MM.1S (cell line): ENCODE data around the gene PDLIM5.

Experiments
- DNase-seq: peaks from one replicate; pipeline ENCODE4 v3.0.0-alpha.2; 2015
- H2AFZ ChIP-seq: fragments of 300-600 bp; sonication (generic); 2 replicates; pipeline ENCODE4 v1.6.0; 2016; ENCODE audit warnings: antibody characterized with exemption, low read length
- H3F3A ChIP-seq: fragments of 300-600 bp; sonication (generic); 2 replicates; pipeline ENCODE4 v1.6.1; 2016; ENCODE audit warnings: mild to moderate bottlenecking, antibody characterized with exemption, low read length, moderate library complexity, mixed read lengths; ENCODE audit not compliant: insufficient read depth
- H3K27ac ChIP-seq: fragments of 300-600 bp; sonication (generic); 2 replicates; pipeline ENCODE4 v1.5.1; 2016; ENCODE audit warnings: mild to moderate bottlenecking, low read length
- H3K27me3 ChIP-seq: fragments of 300-600 bp; sonication (generic); replicated peaks from 2 replicates; pipeline ENCODE4 v1.6.0; 2016; ENCODE audit warnings: low read length; ENCODE audit not compliant: insufficient read depth
- H3K36me3 ChIP-seq: fragments of 300-600 bp; sonication (generic); replicated peaks from 2 replicates; pipeline ENCODE4 v1.6.1; 2016; ENCODE audit warnings: mild to moderate bottlenecking, low read length, mixed read lengths; ENCODE audit not compliant: insufficient read depth
- H3K4me1 ChIP-seq: fragments of 300-600 bp; sonication (generic); 2 replicates; pipeline ENCODE4 v1.6.1; 2016; ENCODE audit warnings: low read length, mixed read lengths
- H3K4me2 ChIP-seq: fragments of 300-600 bp; sonication (generic); 2 replicates; pipeline ENCODE4 v1.6.0; 2016; ENCODE audit warnings: low read depth, low read length
- H3K4me3 ChIP-seq: fragments of 300-600 bp; sonication (generic); 2 replicates; pipeline ENCODE4 v1.5.1; 2016; ENCODE audit warnings: low read length, mixed read lengths
- H3K79me2 ChIP-seq: fragments of 300-600 bp; sonication (generic); 2 replicates; pipeline ENCODE4 v1.6.1; 2016; ENCODE audit warnings: mixed run types, low read length, mixed read lengths
- H3K9ac ChIP-seq: fragments of 300-600 bp; sonication (generic); 2 replicates; pipeline ENCODE4 v1.6.1; 2016; ENCODE audit warnings: low read length, mixed read lengths
- H3K9me2 ChIP-seq: fragments of 300-600 bp; sonication (generic); replicated peaks from 2 replicates; pipeline ENCODE4 v1.6.1; 2016; ENCODE audit warnings: mild to moderate bottlenecking, low read length, mixed read lengths; ENCODE audit not compliant: insufficient read depth
- H3K9me3 ChIP-seq: fragments of 300-600 bp; sonication (generic); replicated peaks from 2 replicates; pipeline ENCODE4 v1.6.1; 2016; ENCODE audit warnings: mild to moderate bottlenecking, low read length, mixed read lengths; ENCODE audit not compliant: insufficient read depth
- H4K20me1 ChIP-seq: fragments of 300-600 bp; sonication (generic); 2 replicates; pipeline ENCODE4 v1.6.1; 2016; ENCODE audit warnings: mild to moderate bottlenecking, low read length, moderate library complexity, mixed read lengths; ENCODE audit not compliant: insufficient read depth
- CTCF ChIP-seq: fragments of 300-600 bp; sonication (generic); IDR thresholded peaks from 2 replicates; pipeline ENCODE4 v1.5.1; 2016; ENCODE audit warnings: antibody characterized with exemption, low read length, mixed read lengths
- EZH2 ChIP-seq: fragments of 300-600 bp; sonication (generic); optimal IDR thresholded peaks from 2 replicates; pipeline ENCODE3; 2017; ENCODE audit warnings: low read depth, mild to moderate bottlenecking, antibody characterized with exemption, low read length, mixed read lengths
- EZH2phosphoT487 ChIP-seq: fragments of 300-600 bp; sonication (generic); IDR thresholded peaks from 2 replicates; pipeline ENCODE4 v1.6.1; 2018; ENCODE audit warnings: antibody characterized with exemption, low read length

Gene PDLIM5

GRCh38 chr4:94533405-94534223, 81.9 kb downstream of the PDLIM5 start:
- H3F3A ChIP-seq = no peaks in the 10 kb centered on the region
- H2AFZ ChIP-seq = no peak overlapping the region
- H3K27me3 ChIP-seq = no peaks in the 10 kb centered on the region
- H3K9me2 ChIP-seq = no peaks in the 10 kb centered on the region
- H3K4me3 ChIP-seq = no peak overlapping the region
- H3K27ac ChIP-seq = no peak overlapping the region
- no peaks in the 10 kb centered on the region for H4K20me1 ChIP-seq
- TF ChIP-seq EZH2phosphoT487 (no peak), EZH2 (no peak), CTCF (no peak)
- H3K9ac ChIP-seq = no peak overlapping the region
- no peaks in the 10 kb centered on the region for H3K36me3 ChIP-seq
- DNase-seq = no peak
- peaks cover 11% of the 10 kb centered on the region; the same call in 1 of the 2 replicates for H3K4me1 ChIP-seq
- H3K79me2 ChIP-seq = no peaks in the 10 kb centered on the region
- H3K9me3 ChIP-seq = no peaks in the 10 kb centered on the region
- no peak overlapping the region for H3K4me2 ChIP-seq

- Histone ChIP-seq H3K4me3 (no peak overlapping the region), H3K9ac (no peak overlapping the region), H3K9me2 (no peaks in the 10 kb centered on the region), H3K27ac (no peak overlapping the region), H3K4me2 (no peak overlapping the region), H3K9me3 (no peaks in the 10 kb centered on the region), H3K27me3 (no peaks in the 10 kb centered on the region), H2AFZ (no peak overlapping the region), H3K4me1 (peaks cover 11% of the 10 kb centered on the region; the same call in 1 of the 2 replicates), H3F3A (no peaks in the 10 kb centered on the region), H4K20me1 (no peaks in the 10 kb centered on the region), H3K79me2 (no peaks in the 10 kb centered on the region), H3K36me3 (no peaks in the 10 kb centered on the region)
- DNase-seq = peak; percentile 13
- TF ChIP-seq EZH2phosphoT487 (no peak), EZH2 (no peak), CTCF (no peak)
These were observed 82.9 kb downstream of the PDLIM5 start for GRCh38 chr4:94534401-94535312.

GRCh38 chr4:94536049-94536448, 84.3 kb downstream of the PDLIM5 start:
- TF ChIP-seq EZH2 (no peak), EZH2phosphoT487 (no peak), CTCF (no peak)
- Histone ChIP-seq H3K36me3 (no peaks in the 10 kb centered on the region), H3K9me3 (no peaks in the 10 kb centered on the region), H3K27me3 (no peaks in the 10 kb centered on the region), H3K4me1 (peaks cover 11% of the 10 kb centered on the region; the same call in 1 of the 2 replicates), H4K20me1 (no peaks in the 10 kb centered on the region), H3K4me2 (no peak overlapping the region), H3K9me2 (no peaks in the 10 kb centered on the region), H3K9ac (no peak overlapping the region), H3K79me2 (no peaks in the 10 kb centered on the region), H3K4me3 (no peak overlapping the region), H3K27ac (no peak overlapping the region), H2AFZ (no peak overlapping the region), H3F3A (no peaks in the 10 kb centered on the region)
- DNase-seq = no peak
